SK-N-SH (cell line): ENCODE measurements around the gene RIN3. TPM values are rescaled to one million over a fixed set of nuclear protein-coding genes. Genes with fewer than 3 reads are reported as not detected.

ENCODE experiments used
- CTCF ChIA-PET: fragments of 300-600, 350-600 bp; formaldehyde crosslinking; extraction: SDS; loops from one replicate; lab custom pipeline; 2021; lab: Yijun Ruan, JAX
- POLR2A ChIA-PET: fragments of 350-600 bp; sonication (Branson Sonifier 250); formaldehyde crosslinking; extraction: SDS; loops from one replicate; lab custom pipeline; 2020; ENCODE audit warnings: antibody characterized with exemption, inconsistent platforms; lab: Yijun Ruan, JAX
- DNase-seq: peaks from one replicate; pipeline ENCODE4 v3.0.0; 2012
- H2AFZ ChIP-seq: fragments of 200-600 bp; sonication (generic); 2 replicates; pipeline ENCODE4 v1.8.1; 2016; ENCODE audit warnings: antibody characterized with exemption, mild to moderate bottlenecking, low read depth
- H3F3A ChIP-seq: fragments of 200-600 bp; sonication (generic); replicated peaks from 2 replicates; pipeline ENCODE3; 2016; ENCODE audit warnings: antibody characterized with exemption, mild to moderate bottlenecking; ENCODE audit not compliant: insufficient read depth
- H3K27ac ChIP-seq, 2 experiments: fragments of 200-500 bp in 1 of 2; fragments of 200-600 bp in 1 of 2; sonication (Bioruptor generic) in 1 of 2; sonication (generic), shearing (Covaris generic) in 1 of 2; 2 replicates each; pipeline versions ENCODE4 v1.5.1 to v1.6.1; 2014 to 2016; ENCODE audit warnings: low read depth in 2 of 2, inconsistent platforms in 1 of 2, low read length in 1 of 2, mild to moderate bottlenecking in 1 of 2, mixed read lengths in 1 of 2
- H3K27me3 ChIP-seq: fragments of 200-600 bp; sonication (generic), shearing (Covaris generic); 2 replicates; pipeline ENCODE4 v1.6.1; 2016; ENCODE audit warnings: mixed run types; ENCODE audit not compliant: insufficient read depth
- H3K36me3 ChIP-seq, 2 experiments: fragments of 200-500 bp in 1 of 2; fragments of 200-600 bp in 1 of 2; sonication (Bioruptor generic) in 1 of 2; sonication (generic) in 1 of 2; replicated peaks in 1 of 2; 2 replicates each; pipeline versions ENCODE3 to v1.5.1; 2014 to 2016; ENCODE audit warnings: low read length in 1 of 2, mild to moderate bottlenecking in 1 of 2; ENCODE audit not compliant: insufficient read depth in 2 of 2, control insufficient read depth in 1 of 2
- H3K4me1 ChIP-seq, 2 experiments: fragments of 200-500 bp in 1 of 2; fragments of 200-600 bp in 1 of 2; sonication (Bioruptor generic) in 1 of 2; sonication (generic), shearing (Covaris generic) in 1 of 2; 2 replicates each; pipeline versions ENCODE4 v1.5.1 to v1.6.1; 2014 to 2016; ENCODE audit warnings: low read depth in 1 of 2, low read length in 1 of 2, mixed run types in 1 of 2; ENCODE audit not compliant: insufficient read depth in 2 of 2, control insufficient read depth in 1 of 2
- H3K4me2 ChIP-seq: fragments of 200-600 bp; sonication (generic), shearing (Covaris generic); 2 replicates; pipeline ENCODE4 v1.6.1; 2017; ENCODE audit warnings: mixed run types
- H3K4me3 ChIP-seq, 2 experiments: fragments of 200-500 bp in 1 of 2; fragments of 200-600 bp in 1 of 2; sonication (Bioruptor generic) in 1 of 2; sonication (generic), shearing (Covaris generic) in 1 of 2; 2 replicates each; pipeline versions ENCODE4 v1.5.1 to v1.8.1; 2014 to 2016; ENCODE audit warnings: low read depth in 2 of 2, inconsistent platforms in 1 of 2, low read length in 1 of 2, mild to moderate bottlenecking in 1 of 2, mixed read lengths in 1 of 2, moderate library complexity in 1 of 2
- H3K79me2 ChIP-seq: fragments of 200-600 bp; sonication (generic); 2 replicates; pipeline ENCODE4 v1.8.1; 2017; ENCODE audit warnings: mild to moderate bottlenecking; ENCODE audit not compliant: insufficient read depth
- H3K9ac ChIP-seq: fragments of 200-600 bp; sonication (generic); 2 replicates; pipeline ENCODE4 v1.6.1; 2017; ENCODE audit warnings: mixed run types
- H3K9me2 ChIP-seq: fragments of 200-600 bp; sonication (generic); 2 replicates; pipeline ENCODE4 v1.6.1; 2017; ENCODE audit warnings: mixed run types
- H3K9me3 ChIP-seq: fragments of 200-600 bp; sonication (generic); 2 replicates; pipeline ENCODE4 v1.6.1; 2017; ENCODE audit warnings: mixed run types, mild to moderate bottlenecking, moderate library complexity
- H4K20me1 ChIP-seq: fragments of 200-600 bp; sonication (generic); 2 replicates; pipeline ENCODE4 v1.6.1; 2017; ENCODE audit warnings: mild to moderate bottlenecking, mixed run types; ENCODE audit not compliant: insufficient read depth
- ELF1 ChIP-seq: IDR thresholded peaks from 2 replicates; pipeline ENCODE4 v1.4.0; 2012
- FOSL2 ChIP-seq: IDR thresholded peaks from 2 replicates; pipeline ENCODE4 v1.4.0; 2012; ENCODE audit warnings: low read depth, mild to moderate bottlenecking, moderate library complexity, borderline replicate concordance
- GATA2 ChIP-seq: sonication (generic); formaldehyde crosslinking; IDR thresholded peaks from 2 replicates; pipeline ENCODE4 v1.5.0; 2020; ENCODE audit warnings: mild to moderate bottlenecking, missing genetic modification reagents
- RFX5 ChIP-seq: IDR thresholded peaks from 2 replicates; pipeline ENCODE4 v1.6.1; 2012; ENCODE audit warnings: mild to moderate bottlenecking, improper control_type of control experiment, low read length
- TCF12 ChIP-seq: IDR thresholded peaks from 2 replicates; pipeline ENCODE4 v1.4.0; 2012
- YY1 ChIP-seq: IDR thresholded peaks from 2 replicates; pipeline ENCODE4 v1.4.0; 2012; ENCODE audit warnings: low read depth, mild to moderate bottlenecking
- WGBS: methylation state at CpG from one replicate; pipeline ENCODE4 v1.1.6; 2017; ENCODE audit warnings: low lambda C conversion rate; 5-methylcytosine and 5-hydroxymethylcytosine counted together
- polyA plus RNA-seq, 3 experiments: library from polyadenylated mRNA; depleted of rRNA; stranded (reverse); fragments of >200 nt; gene quantifications; 2 replicates each; pipeline ENCODE4 v1.2.3, GENCODE V29; 2012
- TF ChIP-seq, protein P1 (sequence below): IDR thresholded peaks from 2 replicates; pipeline ENCODE4; 2012
- TF ChIP-seq, protein P2 (sequence below): IDR thresholded peaks from 2 replicates; pipeline ENCODE4 v1.6.1; 2012; ENCODE audit warnings: mild to moderate bottlenecking, low read depth, low read length, moderate library complexity

RIN3 gene
- polyA plus RNA-seq, 1 of the 3 experiments (the other 2 are of a cell fraction) = 12.4 TPM

DNA sequence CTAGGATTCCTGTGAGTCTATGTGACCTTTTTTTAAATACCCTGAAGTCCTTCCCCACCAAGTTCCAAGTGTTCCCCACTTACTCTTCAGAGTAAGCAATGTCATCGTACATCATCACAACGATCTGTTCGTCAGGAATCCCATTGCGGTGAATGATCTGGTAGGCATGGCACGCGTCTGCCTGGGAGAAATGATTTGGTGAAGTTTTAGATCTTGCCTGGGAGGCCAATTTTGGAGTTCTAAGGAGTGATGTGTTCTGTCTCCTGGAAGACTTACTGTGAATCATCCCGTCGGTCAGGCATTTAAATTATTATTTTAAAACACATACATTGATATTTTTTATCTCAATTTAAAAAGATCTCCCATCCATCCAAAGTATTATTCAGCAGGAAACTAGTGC is 205.1 kb downstream of the RIN3 start:
- Histone ChIP-seq H3K9ac (no peak overlapping the region), H3K79me2 (no peaks in the 10 kb centered on the region), H3K36me3 (peaks cover 0 to 4% of the 10 kb centered on the region in 2 experiments), H2AFZ (no peak overlapping the region), H3F3A (no peaks in the 10 kb centered on the region), H3K9me3 (no peaks in the 10 kb centered on the region), H3K27ac (no peak overlapping the region), H3K4me2 (no peak overlapping the region)
- ChIA-PET POLR2A (no interaction called here), CTCF (interaction anchor here (1.1 kb wide), 2 partner anchors 32 to 64 kb away, joined by 3 to 8 read pairs; no protein-coding TSS in a partner anchor)
- 98% methylated on average over 8 of the region's 8 CpGs for WGBS
- no peak for DNase-seq
- no peak for TF ChIP-seq YY1
- TF ChIP-seq, all 33 proteins: peak for 0
- Histone ChIP-seq H3K27me3 (no peaks in the 10 kb centered on the region), H3K9me2 (no peaks in the 10 kb centered on the region), H3K4me1 (no peaks in the 10 kb centered on the region), H3K4me3 (no peak overlapping the region), H4K20me1 (no peaks in the 10 kb centered on the region)

DNA sequence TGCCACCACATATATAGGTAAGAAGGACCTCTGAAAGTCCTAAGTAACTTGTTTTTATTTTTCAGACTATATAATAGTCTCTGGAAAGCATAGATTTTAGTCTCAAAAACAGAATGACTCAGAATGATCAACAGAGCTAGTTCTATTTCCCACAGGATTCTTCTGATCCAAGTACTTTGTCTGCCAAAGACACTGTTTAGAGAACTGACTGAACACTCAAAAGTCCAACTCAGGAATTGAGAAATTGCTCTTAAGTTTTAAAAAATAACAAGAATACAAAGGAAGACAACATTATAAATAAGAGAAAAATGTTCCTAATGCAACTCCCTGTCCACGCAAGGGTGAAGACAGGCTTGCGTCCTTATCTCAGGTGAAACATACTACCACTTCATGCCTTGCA is 205.8 kb downstream of the RIN3 start:
- Histone ChIP-seq H3K4me1 (no peaks in the 10 kb centered on the region), H3K4me2 (no peak overlapping the region), H3K9me2 (no peaks in the 10 kb centered on the region), H3K9ac (no peak overlapping the region), H3K4me3 (no peak overlapping the region), H3K9me3 (no peaks in the 10 kb centered on the region), H3K36me3 (peaks cover 0 to 4% of the 10 kb centered on the region in 2 experiments), H3K27ac (no peak overlapping the region), H3K79me2 (no peaks in the 10 kb centered on the region), H3F3A (no peaks in the 10 kb centered on the region), H4K20me1 (no peaks in the 10 kb centered on the region), H3K27me3 (no peaks in the 10 kb centered on the region), H2AFZ (no peak overlapping the region)
- ChIA-PET CTCF (interaction anchor here (1.5 kb wide), 1 partner anchor 30 kb away, joined by 3 read pairs; no protein-coding TSS in a partner anchor), POLR2A (no interaction called here)
- no peak for DNase-seq
- TF ChIP-seq, protein P1, sequence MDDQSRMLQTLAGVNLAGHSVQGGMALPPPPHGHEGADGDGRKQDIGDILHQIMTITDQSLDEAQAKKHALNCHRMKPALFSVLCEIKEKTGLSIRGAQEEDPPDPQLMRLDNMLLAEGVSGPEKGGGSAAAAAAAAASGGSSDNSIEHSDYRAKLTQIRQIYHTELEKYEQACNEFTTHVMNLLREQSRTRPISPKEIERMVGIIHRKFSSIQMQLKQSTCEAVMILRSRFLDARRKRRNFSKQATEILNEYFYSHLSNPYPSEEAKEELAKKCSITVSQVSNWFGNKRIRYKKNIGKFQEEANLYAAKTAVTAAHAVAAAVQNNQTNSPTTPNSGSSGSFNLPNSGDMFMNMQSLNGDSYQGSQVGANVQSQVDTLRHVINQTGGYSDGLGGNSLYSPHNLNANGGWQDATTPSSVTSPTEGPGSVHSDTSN = no peak
- no peak for TF ChIP-seq RFX5
- no peak for TF ChIP-seq ELF1
- no peak for TF ChIP-seq TCF12
- TF ChIP-seq FOSL2 = no peak
- TF ChIP-seq GATA2 = no peak
- TF ChIP-seq, protein P2, sequence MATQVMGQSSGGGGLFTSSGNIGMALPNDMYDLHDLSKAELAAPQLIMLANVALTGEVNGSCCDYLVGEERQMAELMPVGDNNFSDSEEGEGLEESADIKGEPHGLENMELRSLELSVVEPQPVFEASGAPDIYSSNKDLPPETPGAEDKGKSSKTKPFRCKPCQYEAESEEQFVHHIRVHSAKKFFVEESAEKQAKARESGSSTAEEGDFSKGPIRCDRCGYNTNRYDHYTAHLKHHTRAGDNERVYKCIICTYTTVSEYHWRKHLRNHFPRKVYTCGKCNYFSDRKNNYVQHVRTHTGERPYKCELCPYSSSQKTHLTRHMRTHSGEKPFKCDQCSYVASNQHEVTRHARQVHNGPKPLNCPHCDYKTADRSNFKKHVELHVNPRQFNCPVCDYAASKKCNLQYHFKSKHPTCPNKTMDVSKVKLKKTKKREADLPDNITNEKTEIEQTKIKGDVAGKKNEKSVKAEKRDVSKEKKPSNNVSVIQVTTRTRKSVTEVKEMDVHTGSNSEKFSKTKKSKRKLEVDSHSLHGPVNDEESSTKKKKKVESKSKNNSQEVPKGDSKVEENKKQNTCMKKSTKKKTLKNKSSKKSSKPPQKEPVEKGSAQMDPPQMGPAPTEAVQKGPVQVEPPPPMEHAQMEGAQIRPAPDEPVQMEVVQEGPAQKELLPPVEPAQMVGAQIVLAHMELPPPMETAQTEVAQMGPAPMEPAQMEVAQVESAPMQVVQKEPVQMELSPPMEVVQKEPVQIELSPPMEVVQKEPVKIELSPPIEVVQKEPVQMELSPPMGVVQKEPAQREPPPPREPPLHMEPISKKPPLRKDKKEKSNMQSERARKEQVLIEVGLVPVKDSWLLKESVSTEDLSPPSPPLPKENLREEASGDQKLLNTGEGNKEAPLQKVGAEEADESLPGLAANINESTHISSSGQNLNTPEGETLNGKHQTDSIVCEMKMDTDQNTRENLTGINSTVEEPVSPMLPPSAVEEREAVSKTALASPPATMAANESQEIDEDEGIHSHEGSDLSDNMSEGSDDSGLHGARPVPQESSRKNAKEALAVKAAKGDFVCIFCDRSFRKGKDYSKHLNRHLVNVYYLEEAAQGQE = no peak
- WGBS = 88% methylated on average over 2 of the region's 2 CpGs
